Chondrocyte (in vitro differentiated cells): ENCODE results near the gene MFSD6L. TPM values are rescaled to one million over a fixed set of nuclear protein-coding genes. Genes with fewer than 3 reads are reported as not detected.

Source experiments
- DNase-seq: peaks from one replicate; pipeline ENCODE4 v3.0.0; 2021; ENCODE audit warnings: mixed read lengths, low spot score
- H3K27ac Mint-ChIP-seq: one replicate; pipeline ENCODE4 v1.8.0; 2021; ENCODE audit warnings: mild to moderate bottlenecking, moderate library complexity, mixed read lengths; ENCODE audit not compliant: unreplicated experiment
- H3K27me3 Mint-ChIP-seq: 2 replicates; pipeline ENCODE4 v1.8.0; 2021; ENCODE audit warnings: low read depth, mixed read lengths
- H3K36me3 Mint-ChIP-seq: 2 replicates; pipeline ENCODE4 v1.8.0; 2021; ENCODE audit warnings: low read depth, mixed read lengths
- H3K4me1 Mint-ChIP-seq: 2 replicates; pipeline ENCODE4 v1.8.0; 2021; ENCODE audit warnings: low read depth, mild to moderate bottlenecking, mixed read lengths
- H3K4me3 Mint-ChIP-seq: one replicate; pipeline ENCODE4 v1.8.0; 2021; ENCODE audit warnings: mild to moderate bottlenecking, moderate library complexity, mixed read lengths; ENCODE audit not compliant: unreplicated experiment
- H3K9me3 Mint-ChIP-seq: 2 replicates; pipeline ENCODE4 v1.8.0; 2021; ENCODE audit warnings: low read depth, mixed read lengths
- CTCF ChIP-seq: fragments of 200-600 bp; sonication (generic); IDR thresholded peaks from 2 replicates; pipeline ENCODE4 v1.5.0; 2021; ENCODE audit warnings: antibody characterized with exemption, mild to moderate bottlenecking, moderate library complexity
- total RNA-seq: library from RNA; stranded (reverse); gene quantifications from 3 replicates; pipeline ENCODE4 v1.2.1, GENCODE V29; 2021

Gene MFSD6L
- total RNA-seq, 1 donor from 2014 or later, result not detected

GRCh38 chr17:8803531-8804420 is 4.6 kb upstream of the MFSD6L start:
- Mint-ChIP-seq H3K4me3 (no peak overlapping the region), H3K36me3 (peaks cover 4% of the 10 kb centered on the region), H3K27ac (no peak overlapping the region), H3K27me3 (peaks cover 3% of the 10 kb centered on the region), H3K9me3 (peaks cover 4% of the 10 kb centered on the region), H3K4me1 (peaks cover 12% of the 10 kb centered on the region)
- TF ChIP-seq CTCF, result peak; percentile 34
- DNase-seq, result no peak

GRCh38 chr17:8801135-8801840 is 2.1 kb upstream of the MFSD6L start:
- no peak overlapping the region for H3K27ac Mint-ChIP-seq
- H3K4me1 Mint-ChIP-seq, result peaks cover 12% of the 10 kb centered on the region
- no peak for DNase-seq
- no peaks in the 10 kb centered on the region for H3K9me3 Mint-ChIP-seq
- H3K36me3 Mint-ChIP-seq, result peaks cover 2% of the 10 kb centered on the region
- no peak for TF ChIP-seq CTCF
- H3K4me3 Mint-ChIP-seq, result no peak overlapping the region
- no peaks in the 10 kb centered on the region for H3K27me3 Mint-ChIP-seq

- Mint-ChIP-seq H3K27me3 (no peaks in the 10 kb centered on the region), H3K4me1 (peaks cover 12% of the 10 kb centered on the region), H3K9me3 (no peaks in the 10 kb centered on the region), H3K36me3 (peaks cover 2% of the 10 kb centered on the region), H3K4me3 (no peak overlapping the region), H3K27ac (no peak overlapping the region)
- DNase-seq, result no peak
- no peak for TF ChIP-seq CTCF
Measured at GRCh38 chr17:8800656-8801055, 1.5 kb upstream of the MFSD6L start.

- DNase-seq, result no peak
- Mint-ChIP-seq H3K27me3 (no peaks in the 10 kb centered on the region), H3K27ac (no peak overlapping the region)
Measured at GRCh38 chr17:8799570-8800212, 526 bp upstream of the MFSD6L start.

More at GRCh38 chr17:8799570-8800212, 526 bp upstream of the MFSD6L start:
- TF ChIP-seq CTCF, result no peak
- peaks cover 2% of the 10 kb centered on the region for H3K36me3 Mint-ChIP-seq
- peaks cover 12% of the 10 kb centered on the region for H3K4me1 Mint-ChIP-seq
- no peaks in the 10 kb centered on the region for H3K9me3 Mint-ChIP-seq
- H3K4me3 Mint-ChIP-seq, result no peak overlapping the region
